Panc1 (cell line): ENCODE measurements around the gene SNX27.

Experiments used
- CTCF ChIP-seq: fragments of 450-650 bp; IDR thresholded peaks from 2 replicates; pipeline ENCODE4 v1.5.1; 2017; ENCODE audit warnings: mild to moderate bottlenecking
- POLR2AphosphoS5 ChIP-seq: IDR thresholded peaks from 2 replicates; pipeline ENCODE4 v1.6.1; 2012; ENCODE audit warnings: mild to moderate bottlenecking, low read depth, low read length, moderate library complexity

GRCh38 chr1:151626740-151627334 lies 15.0 kb downstream of the SNX27 start:
- TF ChIP-seq CTCF, result no peak
- TF ChIP-seq POLR2AphosphoS5, result no peak
